Ovary (tissue), 9 donors: ENCODE results near the gene BBS9. TPM values are rescaled to one million over a fixed set of nuclear protein-coding genes. Genes with fewer than 3 reads are reported as not detected.

ENCODE experiments used
- DNase-seq, 5 donors: peaks; one replicate each; pipeline ENCODE4 v3.0.0-alpha.2; 2019 to 2020
- H3K27ac ChIP-seq, 2 donors: fragments of 200-600 bp; one replicate each; pipeline versions ENCODE4 v1.5.1 to v1.8.0; 2019 to 2022
- H3K27me3 ChIP-seq: fragments of 200-600 bp; one replicate; pipeline ENCODE4 v1.8.0; 2022
- H3K36me3 ChIP-seq: fragments of 200-600 bp; sonication (generic); one replicate; pipeline ENCODE4 v1.5.1; 2019
- H3K4me1 ChIP-seq: one replicate; pipeline ENCODE4 v1.8.1; 2013; ENCODE audit warnings: mild to moderate bottlenecking, moderate library complexity; ENCODE audit not compliant: insufficient read depth
- H3K4me3 ChIP-seq: fragments of 200-600 bp; sonication (generic); one replicate; pipeline ENCODE4 v1.5.1; 2017
- H3K9me3 ChIP-seq, 2 donors: fragments of 200-600 bp in 1 of 2; sonication (generic) in 1 of 2; one replicate each; pipeline versions ENCODE4 v1.5.1 to v1.8.1; 2013 to 2019; ENCODE audit warnings: mild to moderate bottlenecking in 1 of 2, moderate library complexity in 1 of 2
- CTCF ChIP-seq, 3 donors: fragments of 450-650 bp in 2 of 3; fragments of 200-600 bp in 1 of 3; IDR thresholded peaks; one replicate each; pipeline versions ENCODE4 v1.5.1 to v1.8.0; 2016 to 2022; ENCODE audit warnings: antibody characterized with exemption in 3 of 3, mild to moderate bottlenecking in 1 of 3
- EP300 ChIP-seq: sonication (generic); formaldehyde crosslinking; IDR thresholded peaks from one replicate; pipeline ENCODE4 v1.6.1; 2017; ENCODE audit warnings: antibody characterized with exemption
- POLR2A ChIP-seq: fragments of 450-650 bp; IDR thresholded peaks from one replicate; pipeline ENCODE4 v1.6.1; 2017; ENCODE audit warnings: antibody characterized with exemption, mild to moderate bottlenecking, moderate library complexity
- WGBS, 3 donors: extraction: QIAGEN DNeasy Blood & Tissue Kit in 1 of 3; methylation state at CpG; one replicate each; pipeline versions ENCODE4 v1.1.5 to v1.1.7; 2013 to 2017; 5-methylcytosine and 5-hydroxymethylcytosine counted together
- intact Hi-C, 4 donors: fragments of 100-400 bp; cut with DNase I; formaldehyde crosslinking; loops; one replicate each; pipeline versions ENCODE4 v1.11.0 to v1.15.1; 2022 to 2023
- polyA plus RNA-seq, 2 donors: library from polyadenylated mRNA; stranded (reverse); fragments of 200-250 nt in 1 of 2; fragments of 350-450 nt in 1 of 2; fragmentation: Illumina TruSeq in 1 of 2; extraction: RNeasy Lipid Tissue Mini Kit (QIAGEN cat#74804) in 1 of 2; gene quantifications; one replicate each; pipeline ENCODE4 v1.2.3, GENCODE V29; 2013 to 2014
- total RNA-seq, 7 donors: library from RNA; depleted of rRNA in 2 of 7; stranded (reverse); fragments of >200 nt in 2 of 7; fragmentation: NEBNext Ultra II Directional in 3 of 7; extraction: Animal tissue kit (Norgen Biotek cat#: 25700) in 3 of 7; gene quantifications; one replicate each; pipeline versions ENCODE4 v1.1.0 to v1.2.4, GENCODE V29; 2016 to 2023
- donor health status: DM: no; HTN: no; CAD: no; lungs with moderate emphysema.
- donor health status: DM: no; HTN: no; CAD: no.
- donor health status: Bipolar disorder and iron deficiency.
- donor health status: DM: yes; HTN: yes; CAD: no.
- donor health status: DM: no; HTN: no; CAD: no.
- donor health status: DM: yes; HTN: yes; CAD: no.

The BBS9 gene
- total and polyA plus RNA-seq, 9 donors, result 8.1 to 42.0 (median 29.7) TPM

- no peaks in the 10 kb centered on the region for H3K27me3 ChIP-seq
- no peak overlapping the region for H3K27ac ChIP-seq
- H3K9me3 ChIP-seq, result peaks cover 0 to 4% of the 10 kb centered on the region in 2 donors
- no peaks in the 10 kb centered on the region for H3K4me1 ChIP-seq
- 98 to 99% (median 99%) methylated on average over 2 of the region's 2 CpGs for WGBS, 3 donors
- intact Hi-C loops, result no loop called here
- TF ChIP-seq EP300, result no peak
- TF ChIP-seq CTCF (IDR thresholded peaks at IDR 0.05), result no peak
- no peak for TF ChIP-seq POLR2A
- DNase-seq, result no peak
- H3K4me3 ChIP-seq, result no peak overlapping the region
- no peaks in the 10 kb centered on the region for H3K36me3 ChIP-seq
Measured at GRCh38 chr7:33273356-33273755, 144.0 kb downstream of the BBS9 start.

- WGBS, 3 donors, result 95 to 96% (median 96%) methylated on average over 3 of the region's 3 CpGs
- intact Hi-C loops, result no loop called here
Measured at GRCh38 chr7:33276325-33276724, 147.0 kb downstream of the BBS9 start.

GRCh38 chr7:33276729-33277128 lies 147.4 kb downstream of the BBS9 start:
- DNase-seq, result no peak
- Histone ChIP-seq H3K36me3 (no peaks in the 10 kb centered on the region), H3K27me3 (no peaks in the 10 kb centered on the region), H3K4me3 (no peak overlapping the region), H3K9me3 (peaks cover 0 to 4% of the 10 kb centered on the region in 2 donors), H3K27ac (no peak overlapping the region), H3K4me1 (no peaks in the 10 kb centered on the region)
- no peak for TF ChIP-seq CTCF (IDR thresholded peaks at IDR 0.05)
- TF ChIP-seq POLR2A, result no peak
- no peak for TF ChIP-seq EP300
- 93 to 98% (median 97%) methylated on average over 2 of the region's 2 CpGs for WGBS, 3 donors
- intact Hi-C loops, result no loop called here

More at GRCh38 chr7:33276325-33276724, 147.0 kb downstream of the BBS9 start:
- Histone ChIP-seq H3K36me3 (no peaks in the 10 kb centered on the region), H3K4me3 (no peak overlapping the region), H3K27ac (no peak overlapping the region), H3K4me1 (no peaks in the 10 kb centered on the region), H3K27me3 (no peaks in the 10 kb centered on the region), H3K9me3 (peaks cover 0 to 4% of the 10 kb centered on the region in 2 donors)
- no peak for DNase-seq
- TF ChIP-seq CTCF (IDR thresholded peaks at IDR 0.05) (no peak), EP300 (no peak), POLR2A (no peak)

GRCh38 chr7:33278095-33278494 lies 148.7 kb downstream of the BBS9 start:
- no peak for DNase-seq
- no peak for TF ChIP-seq CTCF (IDR thresholded peaks at IDR 0.05)
- no peak for TF ChIP-seq EP300
- TF ChIP-seq POLR2A, result no peak

More at GRCh38 chr7:33278095-33278494, 148.7 kb downstream of the BBS9 start:
- Histone ChIP-seq H3K4me1 (no peaks in the 10 kb centered on the region), H3K27me3 (no peaks in the 10 kb centered on the region), H3K4me3 (no peak overlapping the region), H3K27ac (no peak overlapping the region), H3K36me3 (no peaks in the 10 kb centered on the region), H3K9me3 (peaks cover 0 to 4% of the 10 kb centered on the region in 2 donors)
- 96 to 99% (median 98%) methylated on average over 3 of the region's 3 CpGs for WGBS, 3 donors
- intact Hi-C loops, result no loop called here
